ENCODE measurements around the gene HCFC1. TPM values are rescaled to one million over a fixed set of nuclear protein-coding genes. Genes with fewer than 3 reads are reported as not detected.

HCFC1 gene
- total and polyA plus RNA-seq, 2 experiments from 2014 or later, result 12.6 to 26.4 TPM

DNA sequence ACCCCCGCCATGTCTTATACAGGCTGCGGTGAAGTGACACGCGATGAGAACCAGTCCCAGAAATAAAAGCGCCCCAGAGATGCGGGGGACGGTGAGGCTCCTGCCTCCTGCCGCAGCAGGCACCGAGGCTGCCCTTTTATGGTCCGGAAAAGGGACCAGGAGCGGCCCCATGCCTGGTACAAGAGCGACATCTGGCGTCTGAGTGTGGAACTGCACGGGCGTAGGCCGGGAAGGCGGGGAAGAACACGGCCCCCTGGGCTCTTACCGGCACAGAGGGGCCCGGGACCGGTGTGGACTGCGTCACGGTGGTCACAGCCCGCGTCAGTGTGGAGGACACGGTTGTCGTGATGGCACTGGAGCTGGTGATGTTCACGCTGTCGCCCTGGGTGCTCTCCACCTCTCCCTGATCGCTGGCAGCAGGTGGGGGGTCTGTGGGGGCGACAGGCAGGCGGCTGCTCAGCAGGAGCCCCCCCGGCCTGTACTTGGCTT lies 18.2 kb downstream of the HCFC1 start:
- 7 to 54% methylated on average over 12 to 20 of the region's 33 CpGs for WGBS, 2 experiments (ENCODE audit: low coverage in 1 of 2, low lambda C conversion rate in 2 of 2, missing lambda C conversion rate in 2 of 2)
- Histone ChIP-seq H3K9me3 (ENCODE audit: low read depth) (no peaks in the 10 kb centered on the region), H3F3A (ENCODE audit: insufficient read depth) (no peaks in the 10 kb centered on the region), H3K4me3 (no peak overlapping the region), H3K27me3 (replicated peaks; ENCODE audit: insufficient read depth) (no peaks in the 10 kb centered on the region), H4K20me1 (ENCODE audit: insufficient read depth) (no peaks in the 10 kb centered on the region), H3K27ac (no peak overlapping the region), H3K36me3 (ENCODE audit: low read depth) (no peaks in the 10 kb centered on the region), H3K79me2 (ENCODE audit: insufficient read depth) (no peaks in the 10 kb centered on the region), H2AFZ (no peak overlapping the region), H3K4me2 (ENCODE audit: unreplicated experiment) (no peak overlapping the region), H3K4me1 (ENCODE audit: insufficient read depth) (no peaks in the 10 kb centered on the region), H3K9me2 (ENCODE audit: insufficient read depth) (no peaks in the 10 kb centered on the region), H3K9ac (no peak overlapping the region)
- in situ Hi-C loops (cut with MboI), result no loop called here
- DNase-seq, result peak; percentile 66
- TF ChIP-seq EZH2phosphoT487 (IDR thresholded peaks at IDR 0.05; ENCODE audit: insufficient read depth, low read depth) (no peak), EZH2 (IDR thresholded peaks at IDR 0.05; ENCODE audit: insufficient read depth, poor library complexity, severe bottlenecking) (no peak)

DNA sequence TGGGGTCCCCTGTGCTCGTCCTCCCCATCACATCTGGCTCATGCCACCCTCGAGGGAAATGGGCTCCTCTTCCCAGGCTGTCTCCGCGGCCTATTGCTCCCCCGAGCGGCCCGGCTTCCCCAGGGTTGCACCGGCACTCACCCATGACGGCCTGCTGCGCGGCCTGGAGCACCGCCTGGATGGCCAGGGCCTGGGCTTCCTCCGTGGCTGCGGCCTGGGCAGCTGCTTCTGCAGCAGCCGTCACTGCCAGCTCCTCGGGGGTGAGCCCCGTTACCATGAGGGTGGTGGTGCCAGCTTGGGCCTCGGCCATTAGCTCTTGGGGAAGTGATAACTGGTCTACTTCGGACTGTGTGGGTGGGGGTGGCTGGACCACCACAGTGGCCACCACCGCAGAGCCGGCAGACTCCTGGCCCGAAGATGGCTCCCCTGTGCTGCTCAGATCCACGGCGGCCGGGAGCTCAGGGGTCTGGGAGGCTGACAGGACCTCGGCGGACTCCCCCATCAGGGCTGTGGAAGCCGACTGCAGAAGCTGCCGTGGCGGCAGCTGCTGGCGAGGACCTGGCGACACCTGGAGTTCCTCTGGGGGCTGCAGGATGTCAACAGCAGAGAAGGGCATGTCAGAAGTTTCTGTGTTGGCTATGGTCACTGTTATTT lies 19.1 kb downstream of the HCFC1 start:
- H2AFZ ChIP-seq, result no peak overlapping the region
- 78 to 95% methylated on average over 10 to 24 of the region's 32 CpGs for WGBS, 2 experiments (ENCODE audit: low coverage in 1 of 2, low lambda C conversion rate in 2 of 2, missing lambda C conversion rate in 2 of 2)
- H4K20me1 ChIP-seq (ENCODE audit: insufficient read depth), result no peaks in the 10 kb centered on the region
- H3K9ac ChIP-seq, result no peak overlapping the region
- no peaks in the 10 kb centered on the region for H3K9me2 ChIP-seq (ENCODE audit: insufficient read depth)
- H3K27me3 ChIP-seq (replicated peaks; ENCODE audit: insufficient read depth), result no peaks in the 10 kb centered on the region
- no peaks in the 10 kb centered on the region for H3K9me3 ChIP-seq (ENCODE audit: low read depth)
- H3F3A ChIP-seq (ENCODE audit: insufficient read depth), result no peaks in the 10 kb centered on the region
- no peak overlapping the region for H3K27ac ChIP-seq
- DNase-seq, result no peak
- no peaks in the 10 kb centered on the region; the same call in 1 of the 2 replicates for H3K36me3 ChIP-seq (ENCODE audit: low read depth)
- H3K4me3 ChIP-seq, result no peak overlapping the region
- H3K79me2 ChIP-seq (ENCODE audit: insufficient read depth), result no peaks in the 10 kb centered on the region
- in situ Hi-C loops (cut with MboI), result no loop called here
- TF ChIP-seq EZH2phosphoT487 (IDR thresholded peaks at IDR 0.05; ENCODE audit: insufficient read depth, low read depth) (no peak), EZH2 (IDR thresholded peaks at IDR 0.05; ENCODE audit: insufficient read depth, poor library complexity, severe bottlenecking) (no peak)
- H3K4me1 ChIP-seq (ENCODE audit: insufficient read depth), result no peaks in the 10 kb centered on the region
- H3K4me2 ChIP-seq (ENCODE audit: unreplicated experiment), result no peak overlapping the region

DNA sequence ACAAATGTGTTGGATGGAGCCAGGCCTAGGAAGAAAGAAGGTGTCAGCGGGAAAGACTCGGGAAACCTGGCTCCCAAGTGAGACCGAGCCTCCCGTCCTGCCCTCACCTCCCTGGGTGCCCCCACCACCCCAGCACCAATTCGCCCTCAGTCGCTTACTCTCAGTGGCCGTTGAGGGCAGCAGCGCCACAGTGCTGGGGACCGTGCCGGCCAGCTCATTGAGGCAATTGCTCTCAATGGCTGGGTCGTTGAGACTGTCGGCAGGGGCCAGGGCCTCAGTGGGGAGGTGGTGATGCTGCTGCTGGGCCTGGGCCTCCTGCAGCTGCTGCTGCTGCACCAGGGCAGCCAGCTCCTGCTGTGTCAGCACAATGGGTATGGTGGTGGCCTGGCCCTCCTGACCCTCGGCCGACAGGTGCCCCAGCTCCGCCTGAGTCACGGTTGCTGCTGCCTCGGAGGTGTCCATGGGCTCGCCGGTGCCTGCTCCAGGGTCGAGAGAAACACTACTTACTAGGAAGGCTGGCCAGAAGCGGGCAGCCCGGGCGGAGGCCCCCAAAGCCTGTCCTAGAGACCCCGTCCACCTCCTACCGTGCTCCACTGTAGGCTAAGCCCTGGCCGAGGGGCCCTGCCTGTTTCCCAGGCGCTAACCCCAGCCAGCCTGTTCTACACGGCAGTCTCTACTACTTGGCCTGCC lies 19.8 kb downstream of the HCFC1 start:
- Histone ChIP-seq H3K79me2 (ENCODE audit: insufficient read depth) (no peaks in the 10 kb centered on the region), H2AFZ (no peak overlapping the region), H3K9me3 (ENCODE audit: low read depth) (no peaks in the 10 kb centered on the region), H3K4me2 (ENCODE audit: unreplicated experiment) (no peak overlapping the region), H4K20me1 (ENCODE audit: insufficient read depth) (no peaks in the 10 kb centered on the region), H3K27ac (no peak overlapping the region), H3F3A (ENCODE audit: insufficient read depth) (no peaks in the 10 kb centered on the region), H3K9me2 (ENCODE audit: insufficient read depth) (no peaks in the 10 kb centered on the region), H3K4me1 (ENCODE audit: insufficient read depth) (no peaks in the 10 kb centered on the region), H3K36me3 (ENCODE audit: low read depth) (no peaks in the 10 kb centered on the region; the same call in 1 of the 2 replicates), H3K27me3 (replicated peaks; ENCODE audit: insufficient read depth) (no peaks in the 10 kb centered on the region), H3K9ac (no peak overlapping the region), H3K4me3 (no peak overlapping the region)
- TF ChIP-seq EZH2 (IDR thresholded peaks at IDR 0.05; ENCODE audit: insufficient read depth, poor library complexity, severe bottlenecking) (no peak), EZH2phosphoT487 (IDR thresholded peaks at IDR 0.05; ENCODE audit: insufficient read depth, low read depth) (no peak)
- 87 to 97% methylated on average over 11 to 12 of the region's 28 CpGs for WGBS, 2 experiments (ENCODE audit: low coverage in 1 of 2, low lambda C conversion rate in 2 of 2, missing lambda C conversion rate in 2 of 2)
- no peak for DNase-seq
- in situ Hi-C loops (cut with MboI), result no loop called here

DNA sequence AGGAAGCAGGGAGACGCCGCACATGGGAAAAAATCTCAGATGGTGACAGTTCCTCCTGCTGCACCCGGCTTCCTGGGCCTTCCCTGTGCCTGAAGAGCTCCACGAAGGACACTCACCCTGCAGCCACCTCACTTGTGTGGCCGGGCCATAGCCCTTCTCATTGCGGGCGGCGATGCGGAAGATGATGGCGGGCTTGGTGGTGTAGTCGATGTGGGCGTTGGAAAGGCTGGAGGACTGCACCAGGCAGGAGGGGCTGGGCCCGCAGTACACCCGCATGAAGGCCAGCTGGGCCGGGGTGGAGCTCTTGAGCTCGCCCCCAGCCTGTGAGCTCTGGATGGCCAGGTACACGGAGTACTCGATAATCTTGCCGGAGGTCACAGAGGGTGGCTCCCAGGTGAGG lies 21.5 kb downstream of the HCFC1 start:
- Histone ChIP-seq H3K4me1 (ENCODE audit: insufficient read depth) (no peaks in the 10 kb centered on the region), H3K9me3 (ENCODE audit: low read depth) (no peaks in the 10 kb centered on the region), H2AFZ (no peak overlapping the region), H3K4me3 (no peak overlapping the region), H3K9ac (no peak overlapping the region), H3K27me3 (replicated peaks; ENCODE audit: insufficient read depth) (no peaks in the 10 kb centered on the region), H3F3A (ENCODE audit: insufficient read depth) (no peaks in the 10 kb centered on the region), H4K20me1 (ENCODE audit: insufficient read depth) (no peaks in the 10 kb centered on the region), H3K4me2 (ENCODE audit: unreplicated experiment) (no peak overlapping the region), H3K36me3 (ENCODE audit: low read depth) (no peaks in the 10 kb centered on the region; the same call in 1 of the 2 replicates), H3K9me2 (ENCODE audit: insufficient read depth) (no peaks in the 10 kb centered on the region), H3K79me2 (ENCODE audit: insufficient read depth) (no peaks in the 10 kb centered on the region), H3K27ac (no peak overlapping the region)
- no peak for TF ChIP-seq EZH2 (IDR thresholded peaks at IDR 0.05; ENCODE audit: insufficient read depth, poor library complexity, severe bottlenecking)
- TF ChIP-seq EZH2phosphoT487 (IDR thresholded peaks at IDR 0.05; ENCODE audit: insufficient read depth, low read depth), result no peak
- 81 to 87% methylated on average over 8 to 19 of the region's 19 CpGs for WGBS, 2 experiments (ENCODE audit: low coverage in 1 of 2, low lambda C conversion rate in 2 of 2, missing lambda C conversion rate in 2 of 2)
- in situ Hi-C loops (cut with MboI), result no loop called here
- no peak for DNase-seq
